Cardiac muscle cell (in vitro differentiated cells and primary cell): ENCODE data around the gene ROPN1B. TPM values are rescaled to one million over a fixed set of nuclear protein-coding genes. Genes with fewer than 3 reads are reported as not detected.

ENCODE experiments used
- DNase-seq, 2 donors: peaks; one replicate each; pipeline versions ENCODE4 v3.0.0 to v3.0.0-alpha.2; 2010 to 2017; ENCODE audit warnings: low read depth in 1 of 2, low spot score in 1 of 2
- H3K27ac ChIP-seq: fragments of 200-600 bp; sonication (generic); 2 replicates; pipeline ENCODE4 v1.5.1; 2016
- H3K27me3 ChIP-seq: fragments of 200-600 bp; sonication (generic); 2 replicates; pipeline ENCODE4 v1.6.0; 2016; ENCODE audit warnings: control low read depth
- H3K36me3 ChIP-seq: fragments of 200-600 bp; sonication (generic); 2 replicates; pipeline ENCODE4 v1.5.1; 2016; ENCODE audit warnings: control low read depth
- H3K4me1 ChIP-seq: fragments of 200-600 bp; sonication (generic); 2 replicates; pipeline ENCODE4 v1.8.1; 2017; ENCODE audit warnings: low read depth, mild to moderate bottlenecking, mixed run types
- H3K4me3 ChIP-seq: fragments of 200-600 bp; sonication (generic); 2 replicates; pipeline ENCODE4 v1.5.1; 2016; ENCODE audit warnings: mild to moderate bottlenecking
- H3K9me3 ChIP-seq: fragments of 200-600 bp; sonication (generic); 2 replicates; pipeline ENCODE4 v1.5.1; 2017; ENCODE audit warnings: low read depth, mild to moderate bottlenecking, control low read depth
- CTCF ChIP-seq: IDR thresholded peaks from 2 replicates; pipeline ENCODE4 v1.5.1; 2012; ENCODE audit warnings: low read depth, mild to moderate bottlenecking, low read length
- polyA plus RNA-seq: library from polyadenylated mRNA; unstranded; fragments of >200 nt; fragmentation: Nextera tagmentation; extraction: Ambion mirVana; gene quantifications from 2 replicates; pipeline ENCODE4 v1.2.1, GENCODE V29; 2016
- total RNA-seq: library from RNA; depleted of rRNA; stranded (reverse); fragments of >200 nt; gene quantifications from 2 replicates; pipeline ENCODE4 v1.2.3, GENCODE V29; 2016

ROPN1B gene
- total and polyA plus RNA-seq, 2 experiments from 2014 or later, result not detected

- TF ChIP-seq CTCF, result no peak
- no peaks in the 10 kb centered on the region for H3K36me3 ChIP-seq
- H3K4me1 ChIP-seq, result no peaks in the 10 kb centered on the region
- H3K9me3 ChIP-seq, result no peaks in the 10 kb centered on the region
- no peak overlapping the region for H3K4me3 ChIP-seq
- no peaks in the 10 kb centered on the region for H3K27me3 ChIP-seq
- DNase-seq, result no peak
- H3K27ac ChIP-seq, result no peak overlapping the region
Measured at GRCh38 chr3:126030455-126030854, 61.5 kb downstream of the ROPN1B start.

- no peak for DNase-seq
- Histone ChIP-seq H3K27me3 (no peaks in the 10 kb centered on the region), H3K4me3 (no peak overlapping the region), H3K36me3 (no peaks in the 10 kb centered on the region), H3K27ac (no peak overlapping the region), H3K9me3 (no peaks in the 10 kb centered on the region), H3K4me1 (no peaks in the 10 kb centered on the region)
- no peak for TF ChIP-seq CTCF
Measured at GRCh38 chr3:126031981-126032471, 63.0 kb downstream of the ROPN1B start.

Other genes starting within 250 kb of the ROPN1B start
- 55.1 and 68.0 TPM in 2 replicates for gene SLC41A3, start 114.9 kb downstream of the ROPN1B start, total RNA-seq
- gene SLC41A3, start 114.9 kb downstream of the ROPN1B start, polyA plus RNA-seq, result 33.4 and 33.9 TPM in 2 replicates
- gene ALDH1L1, start 211.4 kb downstream of the ROPN1B start, total RNA-seq, result 1.3 and 2.6 TPM in 2 replicates
- gene ALDH1L1, start 211.4 kb downstream of the ROPN1B start, polyA plus RNA-seq, result 0.98 and 4.0 TPM in 2 replicates